ENCODE data around the gene TRIM28. TPM values are rescaled to one million over a fixed set of nuclear protein-coding genes. Genes with fewer than 3 reads are reported as not detected.

TRIM28 gene
- polyA plus RNA-seq, 1 donor from 2014 or later: 256 TPM

- H4K20me1 ChIP-seq (ENCODE audit: insufficient read depth): peaks cover 30% of the 10 kb centered on the region
- H3K79me2 ChIP-seq (replicated peaks; ENCODE audit: insufficient read depth, low read length): peaks cover 25% of the 10 kb centered on the region
- no peak overlapping the region for H3K4me2 ChIP-seq (ENCODE audit: low read length)
These were observed 6.7 kb downstream of the TRIM28 start for GRCh38 chr19:58550362-58551122.

DNA sequence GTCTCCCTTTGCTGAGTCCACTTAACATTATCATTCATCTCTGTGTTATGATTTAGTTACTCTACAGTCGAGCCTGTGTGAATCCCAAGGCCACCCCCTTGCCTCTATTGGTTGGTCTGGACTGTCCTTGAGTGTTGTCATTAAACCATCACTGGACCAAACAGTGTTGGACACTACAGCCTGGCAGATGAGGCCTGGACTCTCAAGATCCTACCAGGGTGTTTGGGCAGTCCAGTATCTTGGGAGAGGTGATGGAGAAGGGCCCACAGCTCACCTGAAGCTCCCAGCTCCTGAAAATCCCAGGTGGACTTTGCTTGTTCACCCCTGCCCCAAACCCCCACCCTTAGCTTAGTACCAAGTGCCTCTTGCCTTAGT lies 7.2 kb downstream of the TRIM28 start:
- peaks cover 9% of the 10 kb centered on the region for H3F3A ChIP-seq (ENCODE audit: insufficient read depth, low read length, poor library complexity, severe bottlenecking)
- H3K4me2 ChIP-seq (ENCODE audit: low read length): no peak overlapping the region
- H3K27ac ChIP-seq (ENCODE audit: low read length): no peak overlapping the region
- no peaks in the 10 kb centered on the region for H3K9me2 ChIP-seq (ENCODE audit: insufficient read depth, low read length)
- H3K4me3 ChIP-seq (ENCODE audit: low read length): no peak overlapping the region
- H2AFZ ChIP-seq (ENCODE audit: low read depth, low read length): no peak overlapping the region
- no peak overlapping the region for H3K9ac ChIP-seq (ENCODE audit: low read length)
- no peaks in the 10 kb centered on the region for H3K27me3 ChIP-seq (ENCODE audit: insufficient read depth, low read depth, low read length)
- no peaks in the 10 kb centered on the region for H3K9me3 ChIP-seq (ENCODE audit: low read length)
- H3K79me2 ChIP-seq (replicated peaks; ENCODE audit: insufficient read depth, low read length): peaks cover 19% of the 10 kb centered on the region
- H4K20me1 ChIP-seq (ENCODE audit: insufficient read depth): peaks cover 24% of the 10 kb centered on the region
- H3K36me3 ChIP-seq (ENCODE audit: insufficient read depth, low read length): peaks cover 3% of the 10 kb centered on the region
- TF ChIP-seq EZH2 (IDR thresholded peaks at IDR 0.05; ENCODE audit: borderline replicate concordance, insufficient read depth, low read length, poor library complexity, severe bottlenecking) (no peak), EP300 (conservative IDR thresholded peaks at IDR 0.05; ENCODE audit: poor library complexity, severe bottlenecking) (no peak), RAD21 (conservative IDR thresholded peaks at IDR 0.05) (no peak), MXI1 (conservative IDR thresholded peaks at IDR 0.05; ENCODE audit: poor library complexity, severe bottlenecking) (no peak), SMC3 (conservative IDR thresholded peaks at IDR 0.05; ENCODE audit: poor library complexity) (no peak)
- TF ChIP-seq, protein P1, sequence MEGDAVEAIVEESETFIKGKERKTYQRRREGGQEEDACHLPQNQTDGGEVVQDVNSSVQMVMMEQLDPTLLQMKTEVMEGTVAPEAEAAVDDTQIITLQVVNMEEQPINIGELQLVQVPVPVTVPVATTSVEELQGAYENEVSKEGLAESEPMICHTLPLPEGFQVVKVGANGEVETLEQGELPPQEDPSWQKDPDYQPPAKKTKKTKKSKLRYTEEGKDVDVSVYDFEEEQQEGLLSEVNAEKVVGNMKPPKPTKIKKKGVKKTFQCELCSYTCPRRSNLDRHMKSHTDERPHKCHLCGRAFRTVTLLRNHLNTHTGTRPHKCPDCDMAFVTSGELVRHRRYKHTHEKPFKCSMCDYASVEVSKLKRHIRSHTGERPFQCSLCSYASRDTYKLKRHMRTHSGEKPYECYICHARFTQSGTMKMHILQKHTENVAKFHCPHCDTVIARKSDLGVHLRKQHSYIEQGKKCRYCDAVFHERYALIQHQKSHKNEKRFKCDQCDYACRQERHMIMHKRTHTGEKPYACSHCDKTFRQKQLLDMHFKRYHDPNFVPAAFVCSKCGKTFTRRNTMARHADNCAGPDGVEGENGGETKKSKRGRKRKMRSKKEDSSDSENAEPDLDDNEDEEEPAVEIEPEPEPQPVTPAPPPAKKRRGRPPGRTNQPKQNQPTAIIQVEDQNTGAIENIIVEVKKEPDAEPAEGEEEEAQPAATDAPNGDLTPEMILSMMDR (IDR thresholded peaks at IDR 0.05; ENCODE audit: poor library complexity, severe bottlenecking): no peak
- TF ChIP-seq, protein P2, sequence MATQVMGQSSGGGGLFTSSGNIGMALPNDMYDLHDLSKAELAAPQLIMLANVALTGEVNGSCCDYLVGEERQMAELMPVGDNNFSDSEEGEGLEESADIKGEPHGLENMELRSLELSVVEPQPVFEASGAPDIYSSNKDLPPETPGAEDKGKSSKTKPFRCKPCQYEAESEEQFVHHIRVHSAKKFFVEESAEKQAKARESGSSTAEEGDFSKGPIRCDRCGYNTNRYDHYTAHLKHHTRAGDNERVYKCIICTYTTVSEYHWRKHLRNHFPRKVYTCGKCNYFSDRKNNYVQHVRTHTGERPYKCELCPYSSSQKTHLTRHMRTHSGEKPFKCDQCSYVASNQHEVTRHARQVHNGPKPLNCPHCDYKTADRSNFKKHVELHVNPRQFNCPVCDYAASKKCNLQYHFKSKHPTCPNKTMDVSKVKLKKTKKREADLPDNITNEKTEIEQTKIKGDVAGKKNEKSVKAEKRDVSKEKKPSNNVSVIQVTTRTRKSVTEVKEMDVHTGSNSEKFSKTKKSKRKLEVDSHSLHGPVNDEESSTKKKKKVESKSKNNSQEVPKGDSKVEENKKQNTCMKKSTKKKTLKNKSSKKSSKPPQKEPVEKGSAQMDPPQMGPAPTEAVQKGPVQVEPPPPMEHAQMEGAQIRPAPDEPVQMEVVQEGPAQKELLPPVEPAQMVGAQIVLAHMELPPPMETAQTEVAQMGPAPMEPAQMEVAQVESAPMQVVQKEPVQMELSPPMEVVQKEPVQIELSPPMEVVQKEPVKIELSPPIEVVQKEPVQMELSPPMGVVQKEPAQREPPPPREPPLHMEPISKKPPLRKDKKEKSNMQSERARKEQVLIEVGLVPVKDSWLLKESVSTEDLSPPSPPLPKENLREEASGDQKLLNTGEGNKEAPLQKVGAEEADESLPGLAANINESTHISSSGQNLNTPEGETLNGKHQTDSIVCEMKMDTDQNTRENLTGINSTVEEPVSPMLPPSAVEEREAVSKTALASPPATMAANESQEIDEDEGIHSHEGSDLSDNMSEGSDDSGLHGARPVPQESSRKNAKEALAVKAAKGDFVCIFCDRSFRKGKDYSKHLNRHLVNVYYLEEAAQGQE (IDR thresholded peaks at IDR 0.05; ENCODE audit: borderline replicate concordance): no peak

More at GRCh38 chr19:58550362-58551122, 6.7 kb downstream of the TRIM28 start:
- Histone ChIP-seq H3K9ac (ENCODE audit: low read length) (no peak overlapping the region), H2AFZ (ENCODE audit: low read depth, low read length) (no peak overlapping the region), H3K27me3 (ENCODE audit: insufficient read depth, low read depth, low read length) (no peaks in the 10 kb centered on the region), H3K27ac (ENCODE audit: low read length) (no peak overlapping the region), H3K9me2 (ENCODE audit: insufficient read depth, low read length) (no peaks in the 10 kb centered on the region), H3K36me3 (ENCODE audit: insufficient read depth, low read length) (peaks cover 3% of the 10 kb centered on the region), H3F3A (ENCODE audit: insufficient read depth, low read length, poor library complexity, severe bottlenecking) (peaks cover 9% of the 10 kb centered on the region), H3K9me3 (ENCODE audit: low read length) (no peaks in the 10 kb centered on the region), H3K4me3 (ENCODE audit: low read length) (no peak overlapping the region)
- TF ChIP-seq SMC3 (conservative IDR thresholded peaks at IDR 0.05; ENCODE audit: poor library complexity) (no peak), TAF1 (IDR thresholded peaks at IDR 0.05; ENCODE audit: low read depth) (no peak), POLR2AphosphoS5 (IDR thresholded peaks at IDR 0.05) (no peak), MXI1 (conservative IDR thresholded peaks at IDR 0.05; ENCODE audit: poor library complexity, severe bottlenecking) (no peak), EP300 (conservative IDR thresholded peaks at IDR 0.05; ENCODE audit: poor library complexity, severe bottlenecking) (no peak), EZH2 (IDR thresholded peaks at IDR 0.05; ENCODE audit: borderline replicate concordance, insufficient read depth, low read length, poor library complexity, severe bottlenecking) (no peak), RAD21 (conservative IDR thresholded peaks at IDR 0.05) (no peak)
- TF ChIP-seq, protein P1 (IDR thresholded peaks at IDR 0.05; ENCODE audit: poor library complexity, severe bottlenecking): no peak
- TF ChIP-seq, protein P2 (IDR thresholded peaks at IDR 0.05; ENCODE audit: borderline replicate concordance): no peak
